ENCODE measurements around the gene TANGO6.

The TANGO6 gene

DNA sequence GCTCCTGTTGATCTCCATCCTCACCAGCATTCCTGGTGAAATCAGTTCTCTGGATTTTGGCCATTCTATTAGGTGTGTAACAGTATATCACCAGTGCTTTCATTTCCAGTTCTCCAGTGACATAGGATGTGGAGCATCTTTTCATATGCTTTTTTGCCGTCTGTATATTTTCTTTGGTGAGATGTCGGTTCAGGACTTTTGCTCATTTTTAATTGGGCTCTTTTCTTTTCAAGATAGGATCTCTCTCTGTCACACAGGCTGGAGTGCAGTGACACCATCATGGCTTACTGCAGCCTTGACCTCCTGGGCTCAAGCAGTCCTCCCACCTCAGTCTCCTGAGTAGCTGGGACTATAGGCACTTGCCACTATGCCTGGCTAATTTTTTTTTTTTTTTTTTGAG lies 74.2 kb downstream of the TANGO6 start:
- H3K27me3 Mint-ChIP-seq (ENCODE audit: low read depth, poor library complexity), result no peaks in the 10 kb centered on the region
- H3K9me3 Mint-ChIP-seq, result no peaks in the 10 kb centered on the region
- DNase-seq, result no peak
- H3K4me1 Mint-ChIP-seq, result no peaks in the 10 kb centered on the region
- no peak overlapping the region for H3K27ac Mint-ChIP-seq
- H3K36me3 Mint-ChIP-seq (ENCODE audit: low read depth), result peaks cover 31% of the 10 kb centered on the region
- no peak overlapping the region for H3K4me3 Mint-ChIP-seq
- TF ChIP-seq, protein P1, sequence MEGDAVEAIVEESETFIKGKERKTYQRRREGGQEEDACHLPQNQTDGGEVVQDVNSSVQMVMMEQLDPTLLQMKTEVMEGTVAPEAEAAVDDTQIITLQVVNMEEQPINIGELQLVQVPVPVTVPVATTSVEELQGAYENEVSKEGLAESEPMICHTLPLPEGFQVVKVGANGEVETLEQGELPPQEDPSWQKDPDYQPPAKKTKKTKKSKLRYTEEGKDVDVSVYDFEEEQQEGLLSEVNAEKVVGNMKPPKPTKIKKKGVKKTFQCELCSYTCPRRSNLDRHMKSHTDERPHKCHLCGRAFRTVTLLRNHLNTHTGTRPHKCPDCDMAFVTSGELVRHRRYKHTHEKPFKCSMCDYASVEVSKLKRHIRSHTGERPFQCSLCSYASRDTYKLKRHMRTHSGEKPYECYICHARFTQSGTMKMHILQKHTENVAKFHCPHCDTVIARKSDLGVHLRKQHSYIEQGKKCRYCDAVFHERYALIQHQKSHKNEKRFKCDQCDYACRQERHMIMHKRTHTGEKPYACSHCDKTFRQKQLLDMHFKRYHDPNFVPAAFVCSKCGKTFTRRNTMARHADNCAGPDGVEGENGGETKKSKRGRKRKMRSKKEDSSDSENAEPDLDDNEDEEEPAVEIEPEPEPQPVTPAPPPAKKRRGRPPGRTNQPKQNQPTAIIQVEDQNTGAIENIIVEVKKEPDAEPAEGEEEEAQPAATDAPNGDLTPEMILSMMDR (IDR thresholded peaks at IDR 0.05), result no peak

DNA sequence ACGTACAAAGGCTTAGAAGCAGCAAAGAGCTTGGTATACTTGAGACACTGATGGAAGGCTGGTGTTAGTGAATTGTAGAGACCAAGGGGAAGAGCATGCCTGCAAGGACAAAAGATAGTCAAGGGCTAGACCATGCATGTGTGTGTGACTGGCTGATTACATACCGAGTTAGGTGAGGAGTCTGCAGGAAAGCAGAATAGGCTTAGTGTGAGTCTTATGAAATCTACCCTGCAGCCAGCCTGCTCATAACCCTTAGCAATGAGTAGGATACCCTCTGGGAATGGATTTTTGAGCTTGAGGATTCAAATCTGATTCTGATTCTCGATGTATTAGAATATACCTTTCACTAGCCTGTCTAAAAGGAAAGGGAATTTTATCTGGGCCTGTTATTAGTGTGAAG lies 77.0 kb downstream of the TANGO6 start:
- Mint-ChIP-seq H3K4me1 (no peaks in the 10 kb centered on the region), H3K9me3 (no peaks in the 10 kb centered on the region), H3K27ac (no peak overlapping the region), H3K4me3 (no peak overlapping the region), H3K27me3 (ENCODE audit: low read depth, poor library complexity) (no peaks in the 10 kb centered on the region), H3K36me3 (ENCODE audit: low read depth) (peaks cover 31% of the 10 kb centered on the region)
- TF ChIP-seq, protein P1 (IDR thresholded peaks at IDR 0.05), result no peak
- DNase-seq, result no peak

DNA sequence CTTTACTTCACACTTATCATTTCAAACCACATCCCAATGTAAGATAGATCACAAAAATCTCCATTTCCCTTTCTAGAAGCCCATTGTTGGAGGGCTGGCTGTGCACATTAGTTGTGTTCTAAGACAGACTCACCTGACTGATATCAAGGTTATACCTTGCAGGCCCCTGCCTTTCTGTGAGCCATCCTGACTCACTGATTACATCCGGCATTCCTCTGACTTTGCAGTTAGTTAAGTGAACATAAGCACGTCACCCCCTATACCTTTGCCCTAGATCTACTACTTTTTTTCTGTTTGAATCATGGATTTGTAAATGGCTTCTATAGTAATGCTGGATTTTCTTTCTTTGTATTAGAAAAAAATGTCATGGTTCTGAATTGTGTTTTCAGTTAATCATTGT lies 78.3 kb downstream of the TANGO6 start:
- Mint-ChIP-seq H3K4me3 (no peak overlapping the region), H3K36me3 (ENCODE audit: low read depth) (peaks cover 31% of the 10 kb centered on the region), H3K27ac (no peak overlapping the region), H3K27me3 (ENCODE audit: low read depth, poor library complexity) (no peaks in the 10 kb centered on the region), H3K9me3 (no peaks in the 10 kb centered on the region), H3K4me1 (no peaks in the 10 kb centered on the region)
- DNase-seq, result no peak
- TF ChIP-seq, protein P1 (IDR thresholded peaks at IDR 0.05), result no peak

DNA sequence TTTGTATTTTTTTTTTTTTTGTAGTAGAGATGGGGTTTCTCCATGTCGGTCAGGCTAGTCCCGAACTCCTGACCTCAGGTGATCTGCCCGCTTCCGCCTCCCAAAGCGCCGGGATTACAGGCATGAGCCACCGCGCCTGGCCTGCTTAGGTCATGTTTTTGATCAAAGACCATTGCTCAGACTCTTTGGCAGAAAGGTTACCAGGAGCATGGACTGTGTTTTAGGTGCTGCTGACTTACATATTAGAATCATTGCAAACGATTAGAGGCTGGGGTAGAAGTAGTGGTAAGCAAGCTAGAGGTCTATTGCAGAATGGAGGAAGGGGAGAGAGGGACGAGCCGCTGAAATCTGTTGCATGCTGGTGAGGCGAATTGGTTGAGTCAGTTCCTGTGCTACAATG lies 79.8 kb downstream of the TANGO6 start:
- no peak for DNase-seq
- TF ChIP-seq, protein P1 (IDR thresholded peaks at IDR 0.05), result no peak
- Mint-ChIP-seq H3K4me1 (no peaks in the 10 kb centered on the region), H3K27me3 (ENCODE audit: low read depth, poor library complexity) (no peaks in the 10 kb centered on the region), H3K36me3 (ENCODE audit: low read depth) (peaks cover 37% of the 10 kb centered on the region), H3K9me3 (no peaks in the 10 kb centered on the region), H3K4me3 (no peak overlapping the region), H3K27ac (no peak overlapping the region)

- Mint-ChIP-seq H3K4me3 (no peak overlapping the region), H3K27me3 (ENCODE audit: low read depth, poor library complexity) (no peaks in the 10 kb centered on the region), H3K9me3 (no peaks in the 10 kb centered on the region), H3K4me1 (no peaks in the 10 kb centered on the region), H3K36me3 (ENCODE audit: low read depth) (peaks cover 46% of the 10 kb centered on the region), H3K27ac (no peak overlapping the region)
- no peak for DNase-seq
- TF ChIP-seq, protein P1 (IDR thresholded peaks at IDR 0.05), result no peak
These were observed 83.7 kb downstream of the TANGO6 start for GRCh38 chr16:68927018-68927417.

- H3K4me1 Mint-ChIP-seq, result no peaks in the 10 kb centered on the region
- H3K36me3 Mint-ChIP-seq (ENCODE audit: low read depth), result peaks cover 74% of the 10 kb centered on the region
- TF ChIP-seq, protein P1 (IDR thresholded peaks at IDR 0.05), result no peak
- peaks cover 7% of the 10 kb centered on the region for H3K9me3 Mint-ChIP-seq
- H3K27me3 Mint-ChIP-seq (ENCODE audit: low read depth, poor library complexity), result no peaks in the 10 kb centered on the region
- H3K27ac Mint-ChIP-seq, result no peak overlapping the region
- H3K4me3 Mint-ChIP-seq, result no peak overlapping the region
- DNase-seq, result no peak
These were observed 87.9 kb downstream of the TANGO6 start for GRCh38 chr16:68931196-68931595.
